Neural progenitor cell (in vitro differentiated cells): Measurements from ENCODE around the gene GSTA4. TPM values are rescaled to one million over a fixed set of nuclear protein-coding genes. Genes with fewer than 3 reads are reported as not detected.

Experiments
- DNase-seq: peaks from one replicate; pipeline ENCODE4 v3.0.0-alpha.2; 2016; ENCODE audit warnings: low spot score
- H2AFZ ChIP-seq: fragments of 200-600 bp; sonication (generic); replicated peaks from 2 replicates; pipeline ENCODE4 v1.6.1; 2016; ENCODE audit warnings: antibody characterized with exemption
- H3F3A ChIP-seq: fragments of 200-600 bp; sonication (generic); 2 replicates; pipeline ENCODE4 v1.6.1; 2016; ENCODE audit warnings: antibody characterized with exemption, low read depth
- H3K27ac ChIP-seq: fragments of 200-600 bp; sonication (generic); 2 replicates; pipeline ENCODE4 v1.5.1; 2016; ENCODE audit warnings: mild to moderate bottlenecking
- H3K27me3 ChIP-seq: fragments of 200-600 bp; sonication (generic); 2 replicates; pipeline ENCODE4 v1.6.1; 2016; ENCODE audit warnings: mild to moderate bottlenecking, moderate library complexity
- H3K36me3 ChIP-seq: fragments of 200-600 bp; sonication (generic); 2 replicates; pipeline ENCODE4 v1.5.1; 2016
- H3K4me1 ChIP-seq: fragments of 200-600 bp; sonication (generic); 2 replicates; pipeline ENCODE4 v1.6.1; 2016; ENCODE audit warnings: mixed run types
- H3K4me2 ChIP-seq: fragments of 200-600 bp; sonication (generic); 2 replicates; pipeline ENCODE4 v1.6.1; 2016
- H3K4me3 ChIP-seq: fragments of 200-600 bp; sonication (generic); 2 replicates; pipeline ENCODE4 v1.5.1; 2016
- H3K79me2 ChIP-seq: fragments of 200-600 bp; sonication (generic); 2 replicates; pipeline ENCODE4 v1.6.1; 2016; ENCODE audit warnings: low read depth
- H3K9ac ChIP-seq: fragments of 200-600 bp; sonication (generic); 2 replicates; pipeline ENCODE4 v1.6.1; 2016
- H3K9me3 ChIP-seq: fragments of 200-600 bp; sonication (generic); 2 replicates; pipeline ENCODE4 v1.5.1; 2016; ENCODE audit warnings: low read depth
- H4K20me1 ChIP-seq: fragments of 200-600 bp; sonication (generic); 2 replicates; pipeline ENCODE4 v1.6.1; 2016; ENCODE audit warnings: low read depth
- H3K27ac Mint-ChIP-seq: 3 replicates; pipeline ENCODE4 v1.8.0; 2021; ENCODE audit warnings: mixed read lengths
- H3K27me3 Mint-ChIP-seq: 2 replicates; pipeline ENCODE4 v1.8.0; 2022; ENCODE audit warnings: low read depth, mild to moderate bottlenecking, inconsistent platforms, moderate library complexity, mixed read lengths; ENCODE audit not compliant: insufficient read depth
- H3K36me3 Mint-ChIP-seq: 3 replicates; pipeline ENCODE4 v1.8.0; 2021; ENCODE audit warnings: mixed read lengths
- H3K4me1 Mint-ChIP-seq: 3 replicates; pipeline ENCODE4 v1.8.0; 2021; ENCODE audit warnings: mixed read lengths
- H3K4me3 Mint-ChIP-seq: 3 replicates; pipeline ENCODE4 v1.8.0; 2021; ENCODE audit warnings: mild to moderate bottlenecking, moderate library complexity, mixed read lengths
- H3K9me3 Mint-ChIP-seq: 3 replicates; pipeline ENCODE4 v1.8.0; 2020; ENCODE audit warnings: mixed read lengths
- EZH2 ChIP-seq: fragments of 200-600 bp; sonication (generic); IDR thresholded peaks from 2 replicates; pipeline ENCODE4 v1.6.1; 2017; ENCODE audit warnings: antibody characterized with exemption, mild to moderate bottlenecking, moderate library complexity
- EZH2phosphoT487 ChIP-seq: fragments of 200-600 bp; sonication (generic); IDR thresholded peaks from 2 replicates; pipeline ENCODE4 v1.6.1; 2017; ENCODE audit warnings: antibody characterized with exemption
- total RNA-seq: library from RNA; depleted of rRNA; stranded (reverse); fragments of >200 nt; gene quantifications from 2 replicates; pipeline ENCODE4 v1.2.3, GENCODE V29; 2015; ENCODE audit warnings: low replicate concordance
- TF ChIP-seq, protein P1 (sequence below): fragments of 200-600 bp; sonication (generic); IDR thresholded peaks from 2 replicates; pipeline ENCODE4 v1.5.1; 2017; ENCODE audit warnings: antibody characterized with exemption, mild to moderate bottlenecking

GSTA4 gene
- total RNA-seq, 1 donor from 2014 or later = 113 TPM

GRCh38 chr6:53014744-53015143 lies 19.7 kb upstream of the GSTA4 start:
- TF ChIP-seq, protein P1, sequence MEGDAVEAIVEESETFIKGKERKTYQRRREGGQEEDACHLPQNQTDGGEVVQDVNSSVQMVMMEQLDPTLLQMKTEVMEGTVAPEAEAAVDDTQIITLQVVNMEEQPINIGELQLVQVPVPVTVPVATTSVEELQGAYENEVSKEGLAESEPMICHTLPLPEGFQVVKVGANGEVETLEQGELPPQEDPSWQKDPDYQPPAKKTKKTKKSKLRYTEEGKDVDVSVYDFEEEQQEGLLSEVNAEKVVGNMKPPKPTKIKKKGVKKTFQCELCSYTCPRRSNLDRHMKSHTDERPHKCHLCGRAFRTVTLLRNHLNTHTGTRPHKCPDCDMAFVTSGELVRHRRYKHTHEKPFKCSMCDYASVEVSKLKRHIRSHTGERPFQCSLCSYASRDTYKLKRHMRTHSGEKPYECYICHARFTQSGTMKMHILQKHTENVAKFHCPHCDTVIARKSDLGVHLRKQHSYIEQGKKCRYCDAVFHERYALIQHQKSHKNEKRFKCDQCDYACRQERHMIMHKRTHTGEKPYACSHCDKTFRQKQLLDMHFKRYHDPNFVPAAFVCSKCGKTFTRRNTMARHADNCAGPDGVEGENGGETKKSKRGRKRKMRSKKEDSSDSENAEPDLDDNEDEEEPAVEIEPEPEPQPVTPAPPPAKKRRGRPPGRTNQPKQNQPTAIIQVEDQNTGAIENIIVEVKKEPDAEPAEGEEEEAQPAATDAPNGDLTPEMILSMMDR = no peak
- TF ChIP-seq EZH2 (no peak), EZH2phosphoT487 (no peak)
- no peak overlapping the region for H3K4me3 ChIP-seq
- no peak overlapping the region for H3K27ac Mint-ChIP-seq
- peaks cover 11% of the 10 kb centered on the region for H3K36me3 ChIP-seq
- H3K4me3 Mint-ChIP-seq = no peak overlapping the region
- H4K20me1 ChIP-seq = no peaks in the 10 kb centered on the region
- no peaks in the 10 kb centered on the region for H3F3A ChIP-seq
- H3K27me3 ChIP-seq = no peaks in the 10 kb centered on the region
- no peak overlapping the region for H3K27ac ChIP-seq
- no peaks in the 10 kb centered on the region for H3K27me3 Mint-ChIP-seq
- H3K9ac ChIP-seq = no peak overlapping the region
- H3K4me1 ChIP-seq = no peaks in the 10 kb centered on the region
- no peaks in the 10 kb centered on the region for H3K4me1 Mint-ChIP-seq
- no peak overlapping the region for H2AFZ ChIP-seq
- H3K79me2 ChIP-seq = no peaks in the 10 kb centered on the region
- no peaks in the 10 kb centered on the region for H3K9me3 Mint-ChIP-seq
- no peaks in the 10 kb centered on the region for H3K9me3 ChIP-seq
- peaks cover 32% of the 10 kb centered on the region for H3K36me3 Mint-ChIP-seq
- no peak for DNase-seq
- H3K4me2 ChIP-seq = no peak overlapping the region

DNA sequence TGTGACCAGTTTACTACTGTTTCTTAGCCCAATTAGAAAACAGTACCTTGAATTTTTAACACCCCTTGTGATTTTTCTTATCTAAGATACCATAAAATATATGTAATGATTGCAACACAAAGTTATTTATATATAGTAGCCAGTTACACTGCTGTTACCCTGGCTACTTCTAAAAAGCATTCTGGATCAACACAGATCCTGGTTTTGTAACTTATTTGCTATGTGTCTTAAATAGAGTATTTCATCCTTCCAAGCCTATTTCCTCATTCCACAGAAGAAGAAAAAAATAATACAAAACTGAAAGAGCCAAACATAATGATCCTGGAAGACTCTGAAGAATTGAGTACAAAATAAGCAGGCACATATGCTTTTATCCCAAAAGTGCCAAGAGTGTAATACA lies 19.0 kb upstream of the GSTA4 start:
- no peaks in the 10 kb centered on the region for H3K27me3 ChIP-seq
- TF ChIP-seq, protein P1 = no peak
- TF ChIP-seq EZH2phosphoT487 (no peak), EZH2 (no peak)
- no peak overlapping the region for H3K27ac ChIP-seq
- DNase-seq = no peak
- no peaks in the 10 kb centered on the region for H3F3A ChIP-seq
- Mint-ChIP-seq H3K27ac (no peak overlapping the region), H3K4me1 (no peaks in the 10 kb centered on the region), H3K9me3 (no peaks in the 10 kb centered on the region), H3K4me3 (no peak overlapping the region), H3K36me3 (peaks cover 33% of the 10 kb centered on the region), H3K27me3 (no peaks in the 10 kb centered on the region)
- H3K4me1 ChIP-seq = no peaks in the 10 kb centered on the region
- H3K4me3 ChIP-seq = no peak overlapping the region
- H3K4me2 ChIP-seq = no peak overlapping the region
- H3K79me2 ChIP-seq = no peaks in the 10 kb centered on the region
- H3K9ac ChIP-seq = no peak overlapping the region
- H2AFZ ChIP-seq = no peak overlapping the region
- no peaks in the 10 kb centered on the region for H4K20me1 ChIP-seq
- H3K36me3 ChIP-seq = peaks cover 11% of the 10 kb centered on the region
- H3K9me3 ChIP-seq = no peaks in the 10 kb centered on the region

GRCh38 chr6:53011979-53012378 lies 16.9 kb upstream of the GSTA4 start:
- no peak for DNase-seq
- no peak overlapping the region for H3K4me3 Mint-ChIP-seq
- Histone ChIP-seq H4K20me1 (no peaks in the 10 kb centered on the region), H3K27ac (no peak overlapping the region), H2AFZ (no peak overlapping the region), H3K79me2 (no peaks in the 10 kb centered on the region), H3K9ac (no peak overlapping the region), H3K27me3 (no peaks in the 10 kb centered on the region), H3K4me2 (no peak overlapping the region), H3K4me3 (no peak overlapping the region), H3K36me3 (peaks cover 11% of the 10 kb centered on the region), H3F3A (no peaks in the 10 kb centered on the region), H3K4me1 (no peaks in the 10 kb centered on the region), H3K9me3 (no peaks in the 10 kb centered on the region)
- no peak overlapping the region for H3K27ac Mint-ChIP-seq
- no peaks in the 10 kb centered on the region for H3K27me3 Mint-ChIP-seq
- no peaks in the 10 kb centered on the region for H3K4me1 Mint-ChIP-seq
- peaks cover 32% of the 10 kb centered on the region for H3K36me3 Mint-ChIP-seq
- no peaks in the 10 kb centered on the region for H3K9me3 Mint-ChIP-seq
- TF ChIP-seq EZH2phosphoT487 (no peak), EZH2 (no peak)
- TF ChIP-seq, protein P1 = no peak

DNA sequence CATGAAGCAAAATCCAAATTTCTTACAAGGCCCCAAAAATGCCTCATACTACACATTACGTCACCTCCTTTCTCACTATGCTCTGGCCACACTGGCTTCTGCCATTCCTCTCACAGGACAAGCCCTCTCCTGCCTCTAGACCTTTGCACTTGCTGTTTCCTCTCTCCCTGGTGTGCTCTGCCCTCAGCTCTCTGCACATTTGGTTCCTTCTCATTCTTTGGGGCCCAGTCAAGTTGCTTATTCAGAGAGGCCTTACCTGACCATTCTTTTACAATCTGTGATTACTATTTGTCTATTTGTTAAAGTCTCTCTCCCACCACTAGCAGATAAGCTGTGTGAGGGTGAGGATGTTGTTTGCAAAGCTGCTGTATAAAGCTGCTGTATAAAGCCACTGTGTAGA lies 15.4 kb upstream of the GSTA4 start:
- H3K36me3 Mint-ChIP-seq = peaks cover 36% of the 10 kb centered on the region
- H3K4me1 Mint-ChIP-seq = no peaks in the 10 kb centered on the region
- TF ChIP-seq, protein P1 = no peak
- TF ChIP-seq EZH2phosphoT487 (no peak), EZH2 (no peak)

More for the DNA sequence above, 15.4 kb upstream of the GSTA4 start:
- no peak overlapping the region for H3K4me2 ChIP-seq
- DNase-seq = no peak
- H3K27me3 Mint-ChIP-seq = no peaks in the 10 kb centered on the region
- no peak overlapping the region for H3K9ac ChIP-seq
- H3K4me1 ChIP-seq = no peaks in the 10 kb centered on the region
- no peaks in the 10 kb centered on the region for H4K20me1 ChIP-seq
- H3K79me2 ChIP-seq = no peaks in the 10 kb centered on the region
- no peak overlapping the region for H3K4me3 ChIP-seq
- H3F3A ChIP-seq = no peaks in the 10 kb centered on the region
- H3K4me3 Mint-ChIP-seq = no peak overlapping the region
- no peaks in the 10 kb centered on the region for H3K27me3 ChIP-seq
- H2AFZ ChIP-seq = no peak overlapping the region
- H3K9me3 ChIP-seq = no peaks in the 10 kb centered on the region
- peaks cover 4% of the 10 kb centered on the region for H3K36me3 ChIP-seq
- no peak overlapping the region for H3K27ac ChIP-seq
- H3K27ac Mint-ChIP-seq = no peak overlapping the region
- no peaks in the 10 kb centered on the region for H3K9me3 Mint-ChIP-seq
